Panc1 (cell line): ENCODE measurements around the gene SSTR1. TPM values are rescaled to one million over a fixed set of nuclear protein-coding genes. Genes with fewer than 3 reads are reported as not detected.

Source experiments
- ATAC-seq: fragments of 200-7000 bp; cut with Tn5 transposase; 2 replicates; pipeline ENCODE4 v1.9.1; 2020; ENCODE audit warnings: mild to moderate bottlenecking, moderate library complexity
- BruUV-seq: library from RNA; stranded (reverse); fragments of 400-500 nt; replicated peaks from 2 replicates; lab custom pipeline; 2021; lab: Mats Ljungman, UMichigan
- CTCF ChIA-PET: fragments of 300-600 bp; sonication (Branson Sonifier 250); formaldehyde crosslinking; loops from one replicate; lab custom pipeline; 2022; ENCODE audit warnings: antibody characterized with exemption; lab: Charles Lee
- POLR2A ChIA-PET: fragments of 300-600 bp; sonication (Branson Sonifier 250); formaldehyde crosslinking; loops from one replicate; lab custom pipeline; 2022; ENCODE audit warnings: antibody characterized with exemption; lab: Charles Lee
- DNase-seq: peaks from one replicate; pipeline ENCODE4 v3.0.0-alpha.2; 2010; ENCODE audit warnings: low read depth, low spot score
- H3K27ac ChIP-seq: 2 replicates; pipeline ENCODE4 v1.5.1; 2011; ENCODE audit warnings: mild to moderate bottlenecking, low read length, inconsistent platforms
- H3K27me3 ChIP-seq: fragments of 200-500 bp; sonication (Bioruptor generic); 2 replicates; pipeline ENCODE4 v1.6.0; 2014; ENCODE audit warnings: low read length, inconsistent platforms; ENCODE audit not compliant: control insufficient read depth, insufficient read depth
- H3K36me3 ChIP-seq: fragments of 200-500 bp; sonication (Bioruptor generic); 2 replicates; pipeline ENCODE4 v1.5.1; 2014; ENCODE audit warnings: inconsistent platforms, mild to moderate bottlenecking, low read length, moderate library complexity; ENCODE audit not compliant: control insufficient read depth, insufficient read depth
- H3K4me1 ChIP-seq: 2 replicates; pipeline ENCODE4 v1.5.1; 2011; ENCODE audit warnings: inconsistent platforms, mild to moderate bottlenecking, low read length, moderate library complexity; ENCODE audit not compliant: control insufficient read depth, insufficient read depth
- H3K4me3 ChIP-seq, 2 experiments: 2 replicates each; pipeline ENCODE4 v1.5.1; 2011 to 2012; ENCODE audit warnings: low read depth in 2 of 2, low read length in 2 of 2, mild to moderate bottlenecking in 2 of 2, inconsistent platforms in 1 of 2, moderate library complexity in 1 of 2
- H3K9me3 ChIP-seq: fragments of 200-500 bp; sonication (Bioruptor generic); 2 replicates; pipeline ENCODE4 v1.5.1; 2014; ENCODE audit warnings: low read depth, mild to moderate bottlenecking, inconsistent platforms, low read length, moderate library complexity; ENCODE audit not compliant: control insufficient read depth, insufficient read depth
- POLR2AphosphoS5 ChIP-seq: IDR thresholded peaks from 2 replicates; pipeline ENCODE4 v1.6.1; 2012; ENCODE audit warnings: mild to moderate bottlenecking, low read depth, low read length, moderate library complexity
- SIN3A ChIP-seq: IDR thresholded peaks from 2 replicates; pipeline ENCODE4 v1.6.1; 2012; ENCODE audit warnings: low read depth, mild to moderate bottlenecking, low read length, moderate library complexity, borderline replicate concordance; ENCODE audit not compliant: insufficient read depth
- TCF7L2 ChIP-seq: IDR thresholded peaks from 2 replicates; pipeline ENCODE4 v1.6.1; 2011; ENCODE audit warnings: mild to moderate bottlenecking, low read depth, low read length, inconsistent platforms
- in situ Hi-C: cut with HindIII; loops from 2 replicates; pipeline ENCODE4 v1.10.0; 2016; ENCODE audit warnings: low sequenced_read_pairs, low pct_unique_long_range_greater_than_20kb
- intact Hi-C: fragments of 100-400 bp; cut with micrococcal nuclease; formaldehyde crosslinking; loops from one replicate; pipeline ENCODE4 v1.10.0; 2022; ENCODE audit not compliant: unreplicated experiment
- total RNA-seq: library from RNA; stranded (reverse); gene quantifications from one replicate; pipeline ENCODE4 v1.2.1, GENCODE V29; 2021; ENCODE audit not compliant: unreplicated experiment
- TF ChIP-seq, protein P1 (sequence below): fragments of 450-650 bp; IDR thresholded peaks from 2 replicates; pipeline ENCODE4 v1.5.1; 2017; ENCODE audit warnings: mild to moderate bottlenecking
- TF ChIP-seq, protein P2 (sequence below), 2 experiments: IDR thresholded peaks; 2 replicates each; pipeline ENCODE4 v1.6.1; 2011 to 2012; ENCODE audit warnings: low read depth in 2 of 2, control low read depth in 1 of 2, low read length in 1 of 2, mild to moderate bottlenecking in 1 of 2, moderate library complexity in 1 of 2; ENCODE audit not compliant: insufficient read depth in 1 of 2

Gene SSTR1
- total RNA-seq, 1 experiment from 2014 or later: not detected

DNA sequence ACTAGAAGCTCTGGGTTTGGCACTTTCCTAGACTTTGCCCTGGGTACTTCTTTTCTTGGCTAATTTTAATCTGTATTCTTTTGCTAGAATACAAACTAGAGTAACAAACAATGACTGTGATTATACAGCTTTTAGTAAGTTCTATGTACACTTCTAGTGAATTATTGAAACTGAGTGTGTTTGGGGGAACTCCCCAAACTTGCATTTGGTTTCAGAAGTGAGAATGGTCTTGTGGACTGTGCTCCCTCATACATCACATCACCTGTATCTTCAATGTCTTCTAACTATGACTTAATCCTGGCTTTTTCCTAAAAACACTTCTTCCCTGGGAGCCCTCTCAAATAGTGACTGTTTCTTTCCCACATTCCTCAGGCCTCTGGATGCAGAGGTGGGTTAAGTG is 23.6 kb upstream of the SSTR1 start:
- Histone ChIP-seq H3K27ac (no peak overlapping the region), H3K9me3 (no peaks in the 10 kb centered on the region), H3K4me3 (no peak overlapping the region), H3K36me3 (no peaks in the 10 kb centered on the region), H3K27me3 (no peaks in the 10 kb centered on the region), H3K4me1 (no peaks in the 10 kb centered on the region)
- CTCF ChIA-PET: no interaction called here
- TF ChIP-seq SIN3A (no peak), TCF7L2 (no peak), POLR2AphosphoS5 (no peak)
- TF ChIP-seq, protein P1, sequence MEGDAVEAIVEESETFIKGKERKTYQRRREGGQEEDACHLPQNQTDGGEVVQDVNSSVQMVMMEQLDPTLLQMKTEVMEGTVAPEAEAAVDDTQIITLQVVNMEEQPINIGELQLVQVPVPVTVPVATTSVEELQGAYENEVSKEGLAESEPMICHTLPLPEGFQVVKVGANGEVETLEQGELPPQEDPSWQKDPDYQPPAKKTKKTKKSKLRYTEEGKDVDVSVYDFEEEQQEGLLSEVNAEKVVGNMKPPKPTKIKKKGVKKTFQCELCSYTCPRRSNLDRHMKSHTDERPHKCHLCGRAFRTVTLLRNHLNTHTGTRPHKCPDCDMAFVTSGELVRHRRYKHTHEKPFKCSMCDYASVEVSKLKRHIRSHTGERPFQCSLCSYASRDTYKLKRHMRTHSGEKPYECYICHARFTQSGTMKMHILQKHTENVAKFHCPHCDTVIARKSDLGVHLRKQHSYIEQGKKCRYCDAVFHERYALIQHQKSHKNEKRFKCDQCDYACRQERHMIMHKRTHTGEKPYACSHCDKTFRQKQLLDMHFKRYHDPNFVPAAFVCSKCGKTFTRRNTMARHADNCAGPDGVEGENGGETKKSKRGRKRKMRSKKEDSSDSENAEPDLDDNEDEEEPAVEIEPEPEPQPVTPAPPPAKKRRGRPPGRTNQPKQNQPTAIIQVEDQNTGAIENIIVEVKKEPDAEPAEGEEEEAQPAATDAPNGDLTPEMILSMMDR: no peak
- TF ChIP-seq, protein P2, sequence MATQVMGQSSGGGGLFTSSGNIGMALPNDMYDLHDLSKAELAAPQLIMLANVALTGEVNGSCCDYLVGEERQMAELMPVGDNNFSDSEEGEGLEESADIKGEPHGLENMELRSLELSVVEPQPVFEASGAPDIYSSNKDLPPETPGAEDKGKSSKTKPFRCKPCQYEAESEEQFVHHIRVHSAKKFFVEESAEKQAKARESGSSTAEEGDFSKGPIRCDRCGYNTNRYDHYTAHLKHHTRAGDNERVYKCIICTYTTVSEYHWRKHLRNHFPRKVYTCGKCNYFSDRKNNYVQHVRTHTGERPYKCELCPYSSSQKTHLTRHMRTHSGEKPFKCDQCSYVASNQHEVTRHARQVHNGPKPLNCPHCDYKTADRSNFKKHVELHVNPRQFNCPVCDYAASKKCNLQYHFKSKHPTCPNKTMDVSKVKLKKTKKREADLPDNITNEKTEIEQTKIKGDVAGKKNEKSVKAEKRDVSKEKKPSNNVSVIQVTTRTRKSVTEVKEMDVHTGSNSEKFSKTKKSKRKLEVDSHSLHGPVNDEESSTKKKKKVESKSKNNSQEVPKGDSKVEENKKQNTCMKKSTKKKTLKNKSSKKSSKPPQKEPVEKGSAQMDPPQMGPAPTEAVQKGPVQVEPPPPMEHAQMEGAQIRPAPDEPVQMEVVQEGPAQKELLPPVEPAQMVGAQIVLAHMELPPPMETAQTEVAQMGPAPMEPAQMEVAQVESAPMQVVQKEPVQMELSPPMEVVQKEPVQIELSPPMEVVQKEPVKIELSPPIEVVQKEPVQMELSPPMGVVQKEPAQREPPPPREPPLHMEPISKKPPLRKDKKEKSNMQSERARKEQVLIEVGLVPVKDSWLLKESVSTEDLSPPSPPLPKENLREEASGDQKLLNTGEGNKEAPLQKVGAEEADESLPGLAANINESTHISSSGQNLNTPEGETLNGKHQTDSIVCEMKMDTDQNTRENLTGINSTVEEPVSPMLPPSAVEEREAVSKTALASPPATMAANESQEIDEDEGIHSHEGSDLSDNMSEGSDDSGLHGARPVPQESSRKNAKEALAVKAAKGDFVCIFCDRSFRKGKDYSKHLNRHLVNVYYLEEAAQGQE (IDR thresholded peaks at IDR 0.05; ENCODE audit: insufficient read depth in 1 of 2, low read depth in 2 of 2, low read length in 1 of 2): no peak
- no TSS peak for BruUV-seq
- in situ Hi-C loops: no loop called here
- no peak for ATAC-seq
- DNase-seq: no peak
- POLR2A ChIA-PET: no interaction called here
- intact Hi-C loops: no loop called here

DNA sequence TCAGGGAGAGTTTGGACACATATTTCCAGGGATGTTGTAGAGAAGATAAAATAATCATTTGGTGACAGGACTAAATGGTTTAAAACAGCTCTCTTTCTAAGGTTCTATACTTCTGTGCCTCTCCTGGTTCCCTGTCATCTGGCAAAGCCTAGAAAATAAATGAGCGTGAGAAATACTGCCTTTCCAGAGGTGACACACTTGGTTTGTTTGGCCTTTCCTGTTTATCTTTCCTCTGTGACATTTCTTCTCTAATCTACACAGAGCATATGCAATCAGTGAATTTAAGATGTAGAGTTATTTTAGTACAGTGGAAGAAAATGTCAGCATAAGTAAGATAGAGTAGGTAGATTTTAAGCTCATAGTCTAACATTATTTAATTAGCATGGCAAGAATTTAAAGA is 22.0 kb upstream of the SSTR1 start:
- no peak for TF ChIP-seq TCF7L2
- TF ChIP-seq, protein P2 (IDR thresholded peaks at IDR 0.05; ENCODE audit: insufficient read depth in 1 of 2, low read depth in 2 of 2, low read length in 1 of 2): no peak
- TF ChIP-seq POLR2AphosphoS5: no peak
- TF ChIP-seq, protein P1: no peak
- H3K4me1 ChIP-seq: no peaks in the 10 kb centered on the region
- no peak for DNase-seq
- no peaks in the 10 kb centered on the region for H3K36me3 ChIP-seq
- ChIA-PET CTCF (no interaction called here), POLR2A (no interaction called here)
- no peak overlapping the region for H3K4me3 ChIP-seq
- no TSS peak for BruUV-seq
- no peak for ATAC-seq
- intact Hi-C loops (no loop called here), in situ Hi-C loops (no loop called here)
- no peaks in the 10 kb centered on the region for H3K9me3 ChIP-seq
- H3K27me3 ChIP-seq: no peaks in the 10 kb centered on the region
- H3K27ac ChIP-seq: no peak overlapping the region
